ENCODE measurements around the gene UXS1.

DNA sequence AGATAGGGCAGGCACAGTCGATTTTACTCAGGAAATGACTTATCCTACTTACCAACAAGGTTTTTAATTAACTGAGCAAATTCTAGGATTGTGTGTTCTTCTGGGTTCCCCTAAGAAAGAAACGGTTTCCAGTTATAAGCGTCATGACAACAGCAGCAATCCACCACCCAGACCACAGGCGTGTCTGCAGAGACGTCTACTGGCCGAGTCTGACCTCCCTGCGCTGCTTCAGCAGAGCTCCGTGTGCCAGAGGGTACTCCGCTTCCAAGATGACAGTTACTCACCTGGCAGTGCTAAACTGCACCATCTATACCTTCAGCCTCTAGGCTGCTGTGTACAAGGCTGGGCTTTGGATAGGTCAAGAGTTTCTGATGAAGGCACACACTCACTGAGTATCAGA is 95.4 kb downstream of the UXS1 start:
- TF ChIP-seq POLR2A (IDR thresholded peaks at IDR 0.05; ENCODE audit: low read length) (no peak), GATA1 (IDR thresholded peaks at IDR 0.05; ENCODE audit: low read depth, low read length) (no peak)
